GM19328 (cell line): Measurements from ENCODE around the gene F10.
"Not testable (repeated sequence)": the region's sequence is repeated elsewhere in the genome, so short reads cannot be mapped to it uniquely, and the experiment has no call there.

Experiments
- ATAC-seq: cut with Tn5 transposase; IDR thresholded peaks from one replicate; pipeline ENCODE4 v1.9.1; 2021; ENCODE audit warnings: mild to moderate bottlenecking, moderate library complexity; ENCODE audit not compliant: unreplicated experiment

The F10 gene

GRCh38 chr13:113122550-113123225 lies at the start of gene F10:
TSS of gene F10 (plus strand) at chr13:113122799. CDS start at chr13:113122856, 57 bp downstream.
- no peak for ATAC-seq

GRCh38 chr13:113073942-113074341 lies 48.7 kb upstream of the F10 start:
- ATAC-seq: no peak

- no peak for ATAC-seq
These were observed 48.2 kb upstream of the F10 start for GRCh38 chr13:113074401-113074800.

GRCh38 chr13:113074876-113075275 lies 47.7 kb upstream of the F10 start:
- ATAC-seq: no peak

GRCh38 chr13:113075711-113076110 lies 46.9 kb upstream of the F10 start:
- no peak for ATAC-seq

- ATAC-seq: no peak
These were observed 45.8 kb upstream of the F10 start for GRCh38 chr13:113076681-113077401.

- no peak for ATAC-seq
These were observed 45.0 kb upstream of the F10 start for GRCh38 chr13:113077566-113077952.

- no peak for ATAC-seq
These were observed 44.4 kb upstream of the F10 start for GRCh38 chr13:113077953-113078901.

GRCh38 chr13:113078902-113079780 lies 43.5 kb upstream of the F10 start:
- no peak for ATAC-seq

- not testable (repeated sequence) for ATAC-seq
These were observed 42.9 kb upstream of the F10 start for GRCh38 chr13:113079781-113080080.

GRCh38 chr13:113080361-113080831 lies 42.2 kb upstream of the F10 start:
- no peak for ATAC-seq

GRCh38 chr13:113080901-113081521 lies 41.6 kb upstream of the F10 start:
- no peak for ATAC-seq

- no peak for ATAC-seq
These were observed 40.2 kb upstream of the F10 start for GRCh38 chr13:113082198-113083021.

- no peak for ATAC-seq
These were observed 39.6 kb upstream of the F10 start for GRCh38 chr13:113083022-113083373.

GRCh38 chr13:113083402-113084061 lies 39.1 kb upstream of the F10 start:
- ATAC-seq: no peak

GRCh38 chr13:113084094-113084942 lies 38.3 kb upstream of the F10 start:
- ATAC-seq: no peak

- no peak for ATAC-seq
These were observed 37.6 kb upstream of the F10 start for GRCh38 chr13:113084943-113085540.
